GM12878 (cell line): ENCODE measurements around the gene EMP2. TPM values are rescaled to one million over a fixed set of nuclear protein-coding genes. Genes with fewer than 3 reads are reported as not detected.
A peak's percentile ranks its signal among the peaks of the same experiment; 100 is the strongest.

ENCODE experiments used
- ATAC-seq: fragments of 200-7000 bp; cut with Tn5 transposase; 3 replicates; pipeline ENCODE4 v1.9.1; 2020; ENCODE audit warnings: mild to moderate bottlenecking, moderate library complexity
- BruUV-seq: library from RNA; stranded (reverse); fragments of 400-500 nt; replicated peaks from 2 replicates; lab custom pipeline; 2021; lab: Mats Ljungman, UMichigan
- CTCF ChIA-PET: fragments of 300-600 bp; sonication (Branson Sonifier 250); formaldehyde crosslinking; extraction: SDS; loops from one replicate; lab custom pipeline; 2021; ENCODE audit warnings: inconsistent platforms; lab: Yijun Ruan, JAX
- POLR2A ChIA-PET: fragments of 350-600 bp; formaldehyde crosslinking; extraction: SDS; loops from one replicate; lab custom pipeline; 2021; ENCODE audit warnings: inconsistent platforms; lab: Charles Lee
- RAD21 ChIA-PET: fragments of 300-600 bp; sonication (Branson Sonifier 250); formaldehyde crosslinking; loops from one replicate; lab custom pipeline; 2023; ENCODE audit warnings: antibody characterized with exemption; ENCODE audit not compliant: unreplicated experiment; lab: Charles Lee
- SMC1A ChIA-PET: fragments of 300-600 bp; sonication (Branson Sonifier 250); formaldehyde crosslinking; loops from one replicate; lab custom pipeline; 2023; ENCODE audit not compliant: unreplicated experiment, uncharacterized antibody; lab: Charles Lee
- DNase-seq: peaks from one replicate; pipeline ENCODE4 v3.0.0-alpha.2; 2011; ENCODE audit warnings: low read depth, low spot score
- FAIRE-seq: peaks from 3 replicates; lab custom pipeline; 2011; peaks lifted over from hg19 to GRCh38; lab: Jason Lieb, UNC
- H2AFZ ChIP-seq: 2 replicates; pipeline ENCODE4 v1.6.0; 2011; ENCODE audit warnings: low read depth, low read length, control low read depth; ENCODE audit not compliant: control insufficient read depth
- H3K27ac ChIP-seq: 2 replicates; pipeline ENCODE4 v1.5.1; 2011; ENCODE audit warnings: control low read depth; ENCODE audit not compliant: control insufficient read depth, insufficient read depth
- H3K27me3 ChIP-seq, 2 experiments: replicated peaks in 1 of 2; 2 replicates each; pipeline versions ENCODE4 v1.6.0 to v1.6.1; 2011; ENCODE audit warnings: low read length in 1 of 2; ENCODE audit not compliant: control insufficient read depth in 2 of 2, insufficient read depth in 2 of 2
- H3K36me3 ChIP-seq, 2 experiments: 2 replicates each; pipeline ENCODE4 v1.5.1; 2011; ENCODE audit warnings: low read length in 1 of 2; ENCODE audit not compliant: control insufficient read depth in 2 of 2, insufficient read depth in 2 of 2
- H3K4me1 ChIP-seq: 2 replicates; pipeline ENCODE4 v1.6.1; 2011; ENCODE audit warnings: mild to moderate bottlenecking, low read length, moderate library complexity, mixed read lengths; ENCODE audit not compliant: control insufficient read depth, insufficient read depth
- H3K4me2 ChIP-seq: 2 replicates; pipeline ENCODE4 v1.6.0; 2011; ENCODE audit warnings: control low read depth; ENCODE audit not compliant: control insufficient read depth, insufficient read depth
- H3K4me3 ChIP-seq: fragments of 200-600 bp; sonication (generic); 2 replicates; pipeline ENCODE4 v1.5.1; 2016
- H3K79me2 ChIP-seq: 2 replicates; pipeline ENCODE4 v1.6.0; 2011; ENCODE audit warnings: low read length; ENCODE audit not compliant: control insufficient read depth, insufficient read depth
- H3K9ac ChIP-seq: 2 replicates; pipeline ENCODE4 v1.8.0; 2011; ENCODE audit warnings: low read length, control low read depth, mixed read lengths; ENCODE audit not compliant: control insufficient read depth, insufficient read depth
- H3K9me3 ChIP-seq: replicated peaks from 3 replicates; pipeline ENCODE4 v1.5.1; 2011; ENCODE audit warnings: mild to moderate bottlenecking, low read length; ENCODE audit not compliant: control insufficient read depth, insufficient read depth
- H4K20me1 ChIP-seq: 2 replicates; pipeline ENCODE4 v1.6.0; 2011; ENCODE audit not compliant: control insufficient read depth, insufficient read depth
- EED ChIP-seq: sonication (generic); IDR thresholded peaks from 2 replicates; pipeline ENCODE4 v1.6.1; 2016; ENCODE audit warnings: antibody characterized with exemption, low read depth
- FOXM1 ChIP-seq: IDR thresholded peaks from 2 replicates; pipeline ENCODE4 v1.6.1; 2012; ENCODE audit warnings: low read depth, mild to moderate bottlenecking, inconsistent platforms, low read length, moderate library complexity
- HDAC2 ChIP-seq: fragments of 200-600 bp; sonication (generic); IDR thresholded peaks from 2 replicates; pipeline ENCODE4 v1.6.1; 2017
- IRF3 ChIP-seq: fragments of 450-650 bp; IDR thresholded peaks from 2 replicates; pipeline ENCODE4 v1.6.1; 2014; ENCODE audit warnings: mild to moderate bottlenecking
- TCF3 ChIP-seq: IDR thresholded peaks from 2 replicates; pipeline ENCODE4 v1.6.1; 2012; ENCODE audit warnings: low read depth, mild to moderate bottlenecking, low read length, borderline replicate concordance; ENCODE audit not compliant: insufficient read depth
- WGBS: methylation state at CpG from one replicate; pipeline ENCODE4 v1.1.6; 2016; ENCODE audit warnings: low lambda C conversion rate; ENCODE audit not compliant: insufficient replicate concordance, insufficient coverage; ENCODE audit errors: missing lambda C conversion rate; 5-methylcytosine and 5-hydroxymethylcytosine counted together
- in situ Hi-C: fragments of 300-500 bp; cut with MboI; formaldehyde crosslinking; loops from 9 replicates; pipeline ENCODE4 v1.14.3; 2018; ENCODE audit warnings: mixed read lengths
- intact Hi-C: fragments of 100-400 bp; cut with micrococcal nuclease; formaldehyde crosslinking; loops from one replicate; pipeline ENCODE4 v1.14.2; 2022; ENCODE audit not compliant: unreplicated experiment
- polyA plus RNA-seq, 11 experiments: library from polyadenylated mRNA; depleted of rRNA in 4 of 11; unstranded in 6 of 11; stranded (reverse) in 5 of 11; fragments of >200 nt; fragmentation: Nextera tagmentation in 4 of 11; fragmentation: Illumina TruSeq in 1 of 11; extraction: Ambion mirVana in 4 of 11; extraction: Trizol in 1 of 11; gene quantifications; 1 replicate in 1 of 11; 2 replicates in 10 of 11; pipeline versions ENCODE4 v1.2.1 to v1.2.3, GENCODE V29; 2011 to 2016; ENCODE audit warnings: inconsistent platforms in 2 of 11, missing spikeins in 2 of 11, low read depth in 1 of 11
- total RNA-seq, 4 experiments: library from RNA; depleted of rRNA in 3 of 4; stranded (reverse); fragments of >200 nt in 3 of 4; fragmentation: Illumina TruSeq in 1 of 4; extraction: Trizol in 1 of 4; gene quantifications; 2 replicates each; pipeline versions ENCODE4 v1.2.1 to v1.2.3, GENCODE V29; 2013 to 2021
- TF ChIP-seq, protein P1 (sequence below): fragments of 450-650 bp; IDR thresholded peaks from 2 replicates; pipeline ENCODE4 v1.6.1; 2016; ENCODE audit warnings: mild to moderate bottlenecking, moderate library complexity, borderline replicate concordance
- TF ChIP-seq, protein P2 (sequence below): fragments of 450-650 bp; IDR thresholded peaks from 2 replicates; pipeline ENCODE4 v1.6.1; 2018; ENCODE audit warnings: borderline replicate concordance, mild to moderate bottlenecking; ENCODE audit not compliant: partially characterized antibody

EMP2 gene
- total and polyA plus RNA-seq, 10 of the 15 experiments (the other 5 are each of a cell fraction or from before 2014, with no cell fraction given): 0.41 to 10.4 (median 3.8) TPM

- ChIA-PET CTCF (interaction anchor here (1.2 kb wide), 1 partner anchor 77 kb away, joined by 4 read pairs; no protein-coding TSS in a partner anchor), POLR2A (no interaction called here), SMC1A (no interaction called here), RAD21 (no interaction called here)
- Histone ChIP-seq H3K9ac (no peak overlapping the region), H3K36me3 (no peaks in the 10 kb centered on the region), H4K20me1 (no peaks in the 10 kb centered on the region), H3K4me2 (no peak overlapping the region), H3K27ac (no peak overlapping the region), H3K4me3 (no peak overlapping the region), H3K27me3 (no peaks in the 10 kb centered on the region), H3K79me2 (no peaks in the 10 kb centered on the region), H2AFZ (no peak overlapping the region), H3K4me1 (peaks cover 18% of the 10 kb centered on the region), H3K9me3 (no peaks in the 10 kb centered on the region)
- BruUV-seq: no TSS peak
- TF ChIP-seq TCF3 (no peak), HDAC2 (no peak)
- TF ChIP-seq, protein P1, sequence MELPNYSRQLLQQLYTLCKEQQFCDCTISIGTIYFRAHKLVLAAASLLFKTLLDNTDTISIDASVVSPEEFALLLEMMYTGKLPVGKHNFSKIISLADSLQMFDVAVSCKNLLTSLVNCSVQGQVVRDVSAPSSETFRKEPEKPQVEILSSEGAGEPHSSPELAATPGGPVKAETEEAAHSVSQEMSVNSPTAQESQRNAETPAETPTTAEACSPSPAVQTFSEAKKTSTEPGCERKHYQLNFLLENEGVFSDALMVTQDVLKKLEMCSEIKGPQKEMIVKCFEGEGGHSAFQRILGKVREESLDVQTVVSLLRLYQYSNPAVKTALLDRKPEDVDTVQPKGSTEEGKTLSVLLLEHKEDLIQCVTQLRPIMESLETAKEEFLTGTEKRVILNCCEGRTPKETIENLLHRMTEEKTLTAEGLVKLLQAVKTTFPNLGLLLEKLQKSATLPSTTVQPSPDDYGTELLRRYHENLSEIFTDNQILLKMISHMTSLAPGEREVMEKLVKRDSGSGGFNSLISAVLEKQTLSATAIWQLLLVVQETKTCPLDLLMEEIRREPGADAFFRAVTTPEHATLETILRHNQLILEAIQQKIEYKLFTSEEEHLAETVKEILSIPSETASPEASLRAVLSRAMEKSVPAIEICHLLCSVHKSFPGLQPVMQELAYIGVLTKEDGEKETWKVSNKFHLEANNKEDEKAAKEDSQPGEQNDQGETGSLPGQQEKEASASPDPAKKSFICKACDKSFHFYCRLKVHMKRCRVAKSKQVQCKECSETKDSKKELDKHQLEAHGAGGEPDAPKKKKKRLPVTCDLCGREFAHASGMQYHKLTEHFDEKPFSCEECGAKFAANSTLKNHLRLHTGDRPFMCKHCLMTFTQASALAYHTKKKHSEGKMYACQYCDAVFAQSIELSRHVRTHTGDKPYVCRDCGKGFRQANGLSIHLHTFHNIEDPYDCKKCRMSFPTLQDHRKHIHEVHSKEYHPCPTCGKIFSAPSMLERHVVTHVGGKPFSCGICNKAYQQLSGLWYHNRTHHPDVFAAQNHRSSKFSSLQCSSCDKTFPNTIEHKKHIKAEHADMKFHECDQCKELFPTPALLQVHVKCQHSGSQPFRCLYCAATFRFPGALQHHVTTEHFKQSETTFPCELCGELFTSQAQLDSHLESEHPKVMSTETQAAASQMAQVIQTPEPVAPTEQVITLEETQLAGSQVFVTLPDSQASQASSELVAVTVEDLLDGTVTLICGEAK: peak; percentile 50
- intact Hi-C loops (no loop called here), in situ Hi-C loops (no loop called here)
- DNase-seq: no peak
- no peak for FAIRE-seq
- ATAC-seq: no peak
- WGBS: 24% methylated on average over 1 of the region's 1 CpG
Observed at GRCh38 chr16:10592611-10593010, 12.2 kb upstream of the EMP2 start.

DNA sequence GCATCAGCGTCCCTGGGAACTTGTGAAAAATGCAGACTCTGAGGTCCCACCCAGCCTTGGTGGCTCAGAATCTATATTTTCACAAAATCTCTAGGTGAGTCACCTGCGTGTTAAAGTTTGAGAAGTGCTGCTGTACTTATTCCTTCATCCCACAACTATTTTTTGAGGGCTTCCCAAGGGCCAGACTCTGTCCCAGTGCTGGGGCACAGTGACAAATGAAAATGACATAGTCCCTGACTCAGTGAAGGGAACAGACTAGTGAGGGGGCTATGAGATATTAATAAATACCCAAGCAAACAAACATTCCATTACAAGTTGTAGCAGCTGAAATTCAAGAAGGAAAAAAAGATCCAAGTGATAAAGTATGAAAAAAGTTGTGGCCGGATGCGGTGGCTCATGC is 9.9 kb upstream of the EMP2 start:
- no peak overlapping the region for H3K9ac ChIP-seq
- ChIA-PET CTCF (no interaction called here), RAD21 (no interaction called here), POLR2A (no interaction called here), SMC1A (no interaction called here)
- no peak for ATAC-seq
- H3K36me3 ChIP-seq: no peaks in the 10 kb centered on the region
- no peaks in the 10 kb centered on the region; a peak in 1 of 4 replicates for H3K27me3 ChIP-seq
- no peaks in the 10 kb centered on the region for H4K20me1 ChIP-seq
- no peak for DNase-seq
- H3K4me3 ChIP-seq: no peak overlapping the region
- no peak for FAIRE-seq
- H2AFZ ChIP-seq: no peak overlapping the region
- H3K9me3 ChIP-seq: no peaks in the 10 kb centered on the region
- no peak overlapping the region for H3K4me2 ChIP-seq
- no peaks in the 10 kb centered on the region for H3K79me2 ChIP-seq
- peaks cover 7% of the 10 kb centered on the region for H3K4me1 ChIP-seq
- H3K27ac ChIP-seq: no peak overlapping the region
- no TSS peak for BruUV-seq
- WGBS: 29% methylated on average over 4 of the region's 4 CpGs
- intact Hi-C loops (no loop called here), in situ Hi-C loops (no loop called here)
- no peak for TF ChIP-seq EED
- TF ChIP-seq IRF3: no peak
- TF ChIP-seq FOXM1: no peak
- TF ChIP-seq, protein P2, sequence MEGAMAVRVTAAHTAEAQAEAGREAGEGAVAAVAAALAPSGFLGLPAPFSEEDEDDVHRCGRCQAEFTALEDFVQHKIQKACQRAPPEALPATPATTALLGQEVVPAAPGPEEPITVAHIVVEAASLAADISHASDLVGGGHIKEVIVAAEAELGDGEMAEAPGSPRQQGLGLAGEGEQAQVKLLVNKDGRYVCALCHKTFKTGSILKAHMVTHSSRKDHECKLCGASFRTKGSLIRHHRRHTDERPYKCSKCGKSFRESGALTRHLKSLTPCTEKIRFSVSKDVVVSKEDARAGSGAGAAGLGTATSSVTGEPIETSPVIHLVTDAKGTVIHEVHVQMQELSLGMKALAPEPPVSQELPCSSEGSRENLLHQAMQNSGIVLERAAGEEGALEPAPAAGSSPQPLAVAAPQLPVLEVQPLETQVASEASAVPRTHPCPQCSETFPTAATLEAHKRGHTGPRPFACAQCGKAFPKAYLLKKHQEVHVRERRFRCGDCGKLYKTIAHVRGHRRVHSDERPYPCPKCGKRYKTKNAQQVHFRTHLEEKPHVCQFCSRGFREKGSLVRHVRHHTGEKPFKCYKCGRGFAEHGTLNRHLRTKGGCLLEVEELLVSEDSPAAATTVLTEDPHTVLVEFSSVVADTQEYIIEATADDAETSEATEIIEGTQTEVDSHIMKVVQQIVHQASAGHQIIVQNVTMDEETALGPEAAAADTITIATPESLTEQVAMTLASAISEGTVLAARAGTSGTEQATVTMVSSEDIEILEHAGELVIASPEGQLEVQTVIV: no peak
